CD4-positive, alpha-beta memory T cell (primary cell): Measurements from ENCODE around the gene OR6C75. TPM values are rescaled to one million over a fixed set of nuclear protein-coding genes. Genes with fewer than 3 reads are reported as not detected.

Source experiments
- polyA plus RNA-seq, 2 donors: library from polyadenylated mRNA; unstranded; fragments of 300-500 nt; fragmentation: Illumina TruSeq; gene quantifications; one replicate each; pipeline ENCODE4 v1.2.3, GENCODE V29; 2021
- total RNA-seq, 2 experiments: library from RNA; stranded (reverse); gene quantifications; one replicate each; pipeline ENCODE4 v1.2.3, GENCODE V29; 2021

OR6C75 gene
- total and polyA plus RNA-seq, 4 experiments from 2014 or later = not detected

Other genes with a start within 250 kb of the OR6C75 start
- gene OR9K2, start 236.6 kb upstream of the OR6C75 start, total RNA-seq = not detected
- not detected for gene OR9K2, start 236.6 kb upstream of the OR6C75 start, polyA plus RNA-seq
- not detected for gene OR10A7, start 141.9 kb upstream of the OR6C75 start, total RNA-seq
- not detected for gene OR10A7, start 141.9 kb upstream of the OR6C75 start, polyA plus RNA-seq
- not detected for gene OR6C74, start 118.4 kb upstream of the OR6C75 start, total RNA-seq
- gene OR6C74, start 118.4 kb upstream of the OR6C75 start, polyA plus RNA-seq = not detected
- not detected for gene OR6C6, start 66.4 kb upstream of the OR6C75 start, total RNA-seq
- gene OR6C6, start 66.4 kb upstream of the OR6C75 start, polyA plus RNA-seq = not detected
- gene OR6C1, start 48.6 kb upstream of the OR6C75 start, total RNA-seq = not detected
- gene OR6C1, start 48.6 kb upstream of the OR6C75 start, polyA plus RNA-seq = not detected
- not detected for gene OR6C3, start 32.2 kb upstream of the OR6C75 start, total RNA-seq
- not detected for gene OR6C3, start 32.2 kb upstream of the OR6C75 start, polyA plus RNA-seq
- not detected for gene OR6C65, start 37.6 kb downstream of the OR6C75 start, total RNA-seq
- not detected for gene OR6C65, start 37.6 kb downstream of the OR6C75 start, polyA plus RNA-seq
- not detected for gene OR6C76, start 63.3 kb downstream of the OR6C75 start, total RNA-seq
- gene OR6C76, start 63.3 kb downstream of the OR6C75 start, polyA plus RNA-seq = not detected
- gene OR6C2, start 81.1 kb downstream of the OR6C75 start, total RNA-seq = not detected
- gene OR6C2, start 81.1 kb downstream of the OR6C75 start, polyA plus RNA-seq = not detected
- gene OR6C70, start 107.2 kb downstream of the OR6C75 start, total RNA-seq = not detected
- not detected for gene OR6C70, start 107.2 kb downstream of the OR6C75 start, polyA plus RNA-seq
- gene OR6C68, start 129.4 kb downstream of the OR6C75 start, total RNA-seq = not detected
- gene OR6C68, start 129.4 kb downstream of the OR6C75 start, polyA plus RNA-seq = not detected
- gene OR6C4, start 186.6 kb downstream of the OR6C75 start, total RNA-seq = not detected
- not detected for gene OR6C4, start 186.6 kb downstream of the OR6C75 start, polyA plus RNA-seq
- not detected for gene OR2AP1, start 209.5 kb downstream of the OR6C75 start, total RNA-seq
- gene OR2AP1, start 209.5 kb downstream of the OR6C75 start, polyA plus RNA-seq = not detected